Measurements from ENCODE around the gene ZNF117.
A peak's percentile ranks its signal among the peaks of the same experiment; 100 is the strongest.
"Not testable (repeated sequence)": the region's sequence is repeated elsewhere in the genome, so short reads cannot be mapped to it uniquely, and the experiment has no call there.

The ZNF117 gene

GRCh38 chr7:64993901-64994300 is 3.1 kb upstream of the ZNF117 start:
- no peak for DNase-seq

DNA sequence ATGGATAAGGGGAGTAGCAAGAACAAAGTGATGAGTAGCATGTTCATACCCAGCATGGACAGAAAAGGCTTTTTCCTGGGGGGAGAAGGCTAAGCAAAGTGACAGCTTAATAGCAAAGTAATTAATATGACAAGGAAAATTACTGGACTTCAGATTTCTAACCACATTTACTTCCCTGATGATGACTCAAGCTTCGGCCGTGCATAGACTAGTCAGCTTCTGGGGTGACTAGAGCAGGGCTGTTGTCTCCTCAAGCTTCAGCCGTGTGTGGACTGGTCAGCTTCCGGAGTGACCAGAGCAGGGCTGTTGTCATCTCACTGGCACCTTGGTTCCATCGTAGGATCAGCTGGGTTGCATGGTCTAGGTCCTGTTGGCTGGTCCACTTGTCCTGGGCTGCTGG is 2.1 kb upstream of the ZNF117 start:
- no peak for DNase-seq

DNA sequence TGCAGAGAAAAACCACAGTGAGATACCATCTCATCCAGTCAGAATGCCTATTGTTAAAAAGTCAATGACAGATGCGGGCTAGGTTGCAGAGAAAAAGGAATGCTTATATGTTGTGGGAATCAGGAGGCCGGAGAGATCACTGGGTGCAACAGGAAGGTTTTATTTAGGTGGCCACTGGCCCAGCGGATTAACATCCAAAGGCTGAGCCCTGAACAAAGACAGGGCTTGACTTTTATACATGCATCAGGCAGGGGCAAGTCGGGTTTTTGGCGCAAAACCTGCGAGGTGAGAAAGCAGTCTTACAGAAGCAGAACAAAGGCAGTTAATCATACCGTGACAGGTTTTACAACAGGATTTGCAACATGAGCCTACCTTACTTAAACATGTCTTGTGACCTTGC is 620 bp downstream of the ZNF117 start:
- DNase-seq: no peak

- no peak for DNase-seq
These were observed 12.2 kb downstream of the ZNF117 start for GRCh38 chr7:64978497-64979203.

DNA sequence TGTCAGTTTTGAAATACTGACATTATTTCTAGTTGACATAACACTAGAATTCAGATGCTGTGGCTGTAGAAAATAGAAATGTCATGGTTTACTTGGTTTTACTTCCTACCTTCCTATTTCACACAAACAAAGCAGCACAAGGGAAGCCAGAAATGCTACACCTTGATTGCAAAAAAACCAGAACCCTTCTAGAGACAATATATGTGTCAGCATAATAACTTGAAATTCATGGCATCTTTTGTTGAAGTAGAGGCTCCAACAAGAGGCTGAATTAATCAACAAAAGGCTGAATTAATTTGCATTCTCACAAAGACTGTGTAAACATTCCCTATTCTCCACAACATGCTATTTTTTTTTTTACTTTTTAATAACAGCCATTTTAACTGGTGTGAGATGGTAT is 25.2 kb downstream of the ZNF117 start:
- no peak for DNase-seq

DNA sequence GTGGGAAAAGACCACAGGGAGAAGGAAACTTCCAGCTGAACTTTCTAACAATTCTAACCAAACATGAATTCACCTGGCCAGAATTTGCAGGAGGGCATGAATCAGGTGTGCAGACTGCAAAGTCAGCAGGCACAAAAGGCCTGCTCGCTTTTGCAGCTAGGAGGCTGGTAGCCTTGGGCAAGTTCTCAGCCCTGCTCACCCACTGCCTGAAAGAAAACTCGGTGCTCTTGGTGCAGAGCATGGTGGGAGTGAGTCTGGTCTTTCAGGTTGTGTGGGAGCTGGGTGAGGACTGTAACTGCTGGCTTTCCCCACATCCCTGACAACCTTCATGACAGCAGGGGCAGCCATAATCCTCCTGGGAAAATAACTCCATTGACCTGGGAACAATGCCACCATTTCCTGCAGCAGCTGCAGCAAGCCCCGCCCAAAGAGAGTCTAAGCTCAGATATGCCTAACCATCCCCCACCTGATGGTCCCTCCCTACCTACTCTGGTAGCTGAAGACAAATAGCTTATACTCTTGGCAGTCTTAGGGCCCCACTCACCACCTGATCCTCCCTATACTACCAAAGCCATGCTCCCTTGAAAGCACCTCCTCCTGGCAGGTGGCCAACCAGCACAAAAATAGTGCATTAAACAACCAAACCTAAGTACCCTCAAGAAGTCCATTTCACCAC is 31.6 kb downstream of the ZNF117 start:
- no peak for DNase-seq

DNA sequence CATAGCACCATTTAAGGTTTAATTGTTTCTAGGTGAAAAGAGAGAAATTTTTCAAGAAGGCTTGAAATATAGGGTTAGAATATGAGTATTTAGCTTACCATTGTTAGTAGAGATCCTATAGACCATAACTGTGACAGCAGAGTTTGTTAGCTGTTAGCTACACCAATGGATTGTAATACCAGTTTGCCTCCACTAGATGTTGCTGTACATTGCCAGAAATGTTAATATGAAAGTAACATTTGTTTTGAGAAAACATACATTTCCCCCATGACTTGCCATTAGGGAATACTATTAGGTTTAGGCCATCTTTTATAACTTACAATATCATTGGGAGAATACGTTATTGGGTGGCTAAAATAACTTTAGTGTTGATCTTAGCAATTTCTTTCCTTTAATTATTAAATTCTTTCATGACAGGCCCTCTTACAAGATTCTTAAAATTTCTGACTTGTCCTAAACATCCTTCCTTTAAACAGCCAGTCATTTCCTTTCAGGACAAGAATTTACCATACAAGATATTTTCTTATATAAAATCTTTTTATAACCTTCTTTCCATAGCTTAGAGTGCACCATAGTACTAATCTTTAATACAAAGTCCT is 39.5 kb downstream of the ZNF117 start:
- DNase-seq: peak in 1 of 2 donors; percentile 7

GRCh38 chr7:64950673-64951072 is 40.2 kb downstream of the ZNF117 start:
- not testable (repeated sequence) for DNase-seq

DNA sequence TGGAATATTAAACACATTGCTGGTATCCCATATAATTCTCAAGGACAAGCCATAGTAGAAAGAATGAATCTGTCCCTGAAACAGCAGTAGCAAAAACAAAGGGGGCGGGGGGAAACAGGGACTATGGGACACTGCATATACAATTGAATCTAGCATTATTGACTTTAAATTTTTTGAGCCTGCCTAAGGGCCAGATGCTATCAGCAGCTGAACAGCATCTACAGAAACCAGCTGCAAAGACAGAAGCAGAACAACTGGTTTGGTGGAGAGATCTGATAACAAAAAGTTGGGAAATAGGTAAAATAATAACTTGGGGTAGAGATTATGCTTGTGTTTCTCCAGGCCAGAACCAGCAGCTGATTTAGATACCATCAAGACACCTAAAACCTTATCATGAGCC is 42.1 kb downstream of the ZNF117 start:
- not testable (repeated sequence) for DNase-seq

- DNase-seq: no peak
These were observed 43.4 kb downstream of the ZNF117 start for GRCh38 chr7:64947252-64948000.

DNA sequence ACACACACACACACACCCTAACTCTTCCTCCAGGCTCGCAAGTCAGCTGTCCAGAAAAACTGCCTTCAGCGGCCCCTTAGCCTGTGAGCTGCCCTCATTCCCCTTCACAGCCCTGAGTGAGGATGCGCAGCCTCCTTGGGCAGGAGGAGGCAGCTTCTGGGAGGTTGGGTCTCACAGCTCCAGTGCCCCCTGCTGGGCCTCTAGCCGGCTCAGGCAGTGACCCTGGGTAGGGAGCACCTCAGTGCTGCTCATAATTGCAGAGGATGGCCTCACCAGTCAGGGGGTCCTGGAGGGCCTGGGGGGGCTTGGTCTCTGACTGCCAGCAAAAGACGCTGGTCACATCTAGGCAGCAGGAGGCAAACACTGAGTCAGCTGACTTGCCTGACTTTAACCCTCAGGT is 44.1 kb downstream of the ZNF117 start:
- no peak for DNase-seq

DNA sequence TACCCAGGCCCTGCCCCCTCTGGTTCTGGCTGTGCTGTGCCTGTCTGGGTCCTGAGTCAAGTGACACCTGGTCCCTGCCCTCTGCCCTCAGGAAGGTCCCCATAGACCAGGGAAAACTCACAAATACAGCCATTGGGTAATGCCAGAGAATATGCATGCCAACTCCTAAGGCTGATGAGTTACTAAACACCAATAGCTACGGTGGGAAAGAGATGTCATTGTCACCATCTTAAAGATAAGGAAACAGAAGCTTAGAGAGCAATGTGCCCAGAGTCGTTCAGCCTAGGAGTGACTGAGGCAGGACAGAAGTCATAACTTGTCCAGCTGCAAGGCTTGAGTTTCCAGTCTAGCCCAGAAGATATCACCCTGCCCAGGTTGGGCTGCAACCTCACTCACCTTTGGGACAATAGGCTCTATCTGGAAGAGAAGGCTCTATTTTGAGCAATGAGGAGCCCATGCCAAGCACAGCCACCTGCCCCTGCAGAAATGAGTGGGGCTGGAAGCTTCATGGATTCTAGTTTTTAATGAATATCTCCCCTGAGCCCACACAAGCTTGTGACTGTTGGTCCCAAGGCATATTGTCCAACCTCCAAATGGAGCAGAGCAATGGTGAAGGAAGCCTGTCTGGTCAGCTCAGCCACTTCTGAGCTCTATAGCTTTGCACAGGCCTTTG is 45.2 kb downstream of the ZNF117 start:
- no peak for DNase-seq

DNA sequence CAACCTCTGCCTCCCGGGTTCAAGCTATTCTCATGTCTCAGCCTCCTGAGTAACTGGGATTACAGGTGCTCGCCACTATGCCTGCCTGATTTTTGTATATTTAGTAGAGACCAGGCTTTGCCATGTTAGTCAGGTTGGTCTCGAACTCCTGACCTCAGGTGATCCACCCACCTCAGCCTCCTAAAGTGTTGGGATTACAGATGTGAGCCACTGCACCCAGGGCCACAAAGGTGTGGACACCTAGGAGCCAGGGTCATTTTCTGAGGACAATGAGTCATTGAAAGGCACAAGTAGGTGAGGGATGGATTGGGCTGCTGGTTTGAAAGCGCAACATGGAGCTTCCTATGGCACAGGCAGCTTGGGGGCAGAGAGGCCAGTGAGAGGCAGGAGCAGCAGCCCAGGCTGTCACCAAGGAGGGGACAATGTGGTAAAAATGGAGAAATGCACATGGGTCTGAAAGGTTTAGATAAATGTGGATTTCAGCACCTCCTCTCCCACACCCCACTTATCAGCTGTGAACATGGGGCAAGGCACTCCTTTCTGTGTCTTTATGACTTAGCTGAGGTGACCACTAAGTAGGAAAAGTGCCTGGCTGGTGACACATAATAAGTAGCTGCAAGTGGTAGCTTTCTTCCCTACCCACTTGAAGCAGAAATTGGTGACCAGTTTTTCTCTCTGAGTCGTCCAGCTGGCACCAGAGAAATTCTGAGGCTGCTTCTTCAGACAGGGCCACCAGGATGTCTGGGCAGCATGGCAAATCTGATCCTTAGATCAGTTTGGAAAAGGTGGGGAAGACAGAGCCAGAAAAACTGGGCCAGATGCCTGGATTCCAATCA is 46.0 kb downstream of the ZNF117 start:
- DNase-seq: not testable (repeated sequence)

GRCh38 chr7:64940021-64940420 is 50.8 kb downstream of the ZNF117 start:
- DNase-seq: not testable (repeated sequence)

DNA sequence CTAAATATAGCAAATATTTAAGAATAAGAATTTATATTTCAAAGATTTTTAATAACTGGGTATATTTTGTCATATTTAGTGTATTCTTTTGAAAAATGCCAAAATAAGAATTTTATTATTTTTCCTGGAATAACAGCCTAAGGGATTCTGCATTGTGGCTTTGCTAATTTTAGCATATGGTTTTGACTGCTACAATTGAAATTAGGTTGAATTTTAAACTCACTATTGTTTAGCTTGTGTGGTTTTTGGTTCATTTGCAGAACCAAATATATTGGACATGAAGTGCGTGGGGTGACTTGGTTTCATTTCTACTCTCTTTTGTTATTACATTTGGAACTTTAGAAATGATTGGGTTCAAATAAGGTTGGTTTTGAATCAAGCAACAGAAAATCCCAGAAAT is 52.3 kb downstream of the ZNF117 start:
- no peak for DNase-seq

DNA sequence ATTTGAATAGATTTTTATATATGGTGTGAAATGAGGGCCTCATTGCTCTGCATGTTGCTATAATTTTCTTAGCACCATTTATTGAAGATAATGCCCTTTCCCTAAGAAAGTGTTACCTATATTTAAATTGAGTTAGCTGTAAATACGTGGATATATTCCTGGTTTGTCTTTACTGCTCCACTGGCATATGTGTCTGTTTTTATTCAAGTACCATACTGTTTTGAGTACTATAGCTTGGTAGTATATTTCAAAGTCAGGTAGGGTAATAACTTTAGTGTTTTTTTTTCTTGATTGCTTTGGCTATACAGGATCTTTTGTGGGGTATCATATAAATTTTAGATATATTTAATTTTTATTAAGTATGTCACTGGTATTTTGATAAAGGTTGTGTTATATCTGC is 56.4 kb downstream of the ZNF117 start:
- no peak for DNase-seq

- not testable (repeated sequence) for DNase-seq
These were observed 62.3 kb downstream of the ZNF117 start for GRCh38 chr7:64928252-64929187.

Measured in activated CD4-positive, alpha-beta T cell treated with anti-CD3 and anti-CD28 coated beads for 4 hours (primary cell).